ENCODE results near the gene GPR15.
A peak's percentile ranks its signal among the peaks of the same experiment; 100 is the strongest.

The GPR15 gene

DNA sequence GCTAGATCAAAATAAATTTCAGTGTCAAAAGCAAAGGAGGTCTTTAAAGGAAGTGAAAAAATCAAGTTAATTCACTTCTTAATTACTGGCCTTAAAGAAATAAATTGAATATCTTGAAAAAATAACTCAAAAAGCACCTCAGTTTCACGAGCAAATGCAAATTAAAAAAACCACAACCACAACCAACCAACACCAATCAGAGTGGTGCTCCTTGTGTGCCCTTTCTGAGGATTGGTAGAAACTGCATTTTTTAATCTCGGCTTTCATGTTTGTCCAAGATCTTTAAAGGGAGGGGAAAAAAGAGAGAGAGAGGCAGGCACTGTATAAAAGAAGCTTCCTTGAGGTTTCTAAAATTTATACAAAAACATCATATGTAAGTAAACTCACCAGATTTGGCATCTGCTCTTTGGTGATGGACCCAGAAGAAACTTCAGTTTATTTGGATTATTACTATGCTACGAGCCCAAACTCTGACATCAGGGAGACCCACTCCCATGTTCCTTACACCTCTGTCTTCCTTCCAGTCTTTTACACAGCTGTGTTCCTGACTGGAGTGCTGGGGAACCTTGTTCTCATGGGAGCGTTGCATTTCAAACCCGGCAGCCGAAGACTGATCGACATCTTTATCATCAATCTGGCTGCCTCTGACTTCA, at the start of gene GPR15:
Gene GPR15 (plus strand): TSS at position 357 of the 653 bp plus-strand sequence. CDS start 56 bp downstream, at position 413.
- DNase-seq: no peak

DNA sequence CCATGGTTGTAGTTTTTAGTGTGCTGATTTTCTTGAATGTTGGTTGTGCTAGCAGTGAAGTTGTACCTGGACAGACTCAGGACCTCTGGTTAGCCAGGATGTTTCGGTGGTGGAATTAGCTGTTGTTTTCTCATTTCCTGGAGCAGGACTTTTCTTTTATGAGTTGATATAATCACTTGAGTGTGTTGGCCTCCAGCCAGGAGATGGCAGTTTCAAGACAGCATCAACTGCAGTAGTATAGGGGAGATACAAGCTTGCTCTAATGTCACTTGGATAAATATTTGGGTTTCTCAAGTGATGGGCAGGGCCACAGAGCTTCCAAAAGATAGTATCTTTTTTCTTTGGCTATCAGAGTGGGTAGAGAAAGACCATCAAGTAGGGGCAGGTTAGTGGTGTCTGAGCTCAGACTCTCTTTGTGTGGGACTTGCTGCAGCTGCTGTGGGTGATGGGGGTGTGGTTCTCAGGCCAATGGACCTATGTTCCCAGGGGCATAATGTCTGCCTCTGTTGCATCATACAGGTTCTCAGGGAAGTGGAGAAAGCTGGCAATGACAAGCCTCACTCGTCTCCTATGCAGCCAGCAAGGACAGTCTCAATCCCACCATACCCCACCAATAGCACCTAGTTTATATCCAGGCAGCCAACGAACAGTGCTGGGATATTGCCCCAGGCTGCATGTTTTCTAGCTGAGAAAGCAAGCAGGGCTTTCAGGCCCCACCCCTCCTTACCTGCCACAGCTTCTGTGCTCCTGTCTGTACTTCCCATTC, 48.9 kb upstream of the GPR15 start:
- no peak for DNase-seq

DNA sequence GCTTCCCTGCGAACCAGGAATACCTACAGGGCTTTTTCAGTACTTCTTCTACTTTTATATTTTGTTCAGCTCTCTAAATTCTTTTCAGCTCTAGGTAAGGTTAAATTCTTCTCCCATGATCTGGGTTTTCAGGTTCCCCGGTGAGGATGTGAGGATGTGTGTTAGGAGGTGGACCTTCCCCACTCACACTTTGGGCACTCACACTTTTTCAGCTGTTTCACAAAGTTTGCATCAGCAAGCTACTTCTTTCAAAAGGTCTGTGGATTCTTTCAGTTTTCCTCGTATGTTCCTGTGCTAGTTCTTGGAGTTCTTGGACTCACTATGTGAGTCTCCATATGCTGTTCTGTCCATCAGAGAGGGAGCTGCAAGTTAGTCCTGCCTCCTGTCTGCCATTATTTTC, 48.2 kb upstream of the GPR15 start:
- DNase-seq: no peak

DNA sequence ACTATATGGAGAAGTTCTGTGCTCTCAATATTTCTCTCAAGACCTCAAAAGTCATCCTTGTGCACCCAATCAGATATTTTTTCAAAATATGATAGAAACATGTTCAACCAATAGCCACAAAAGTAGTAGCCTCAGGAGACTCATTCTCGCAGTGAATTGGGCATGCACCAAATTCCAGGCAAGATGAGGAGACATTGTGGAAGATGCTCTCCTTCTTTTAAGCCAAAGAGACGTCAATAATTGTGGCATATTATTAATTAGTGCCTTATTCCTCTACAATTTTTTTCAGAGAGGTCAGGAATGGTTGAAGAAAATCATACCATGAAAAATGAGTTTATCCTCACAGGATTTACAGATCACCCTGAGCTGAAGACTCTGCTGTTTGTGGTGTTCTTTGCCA, 34.4 kb upstream of the GPR15 start, which contains the start of gene OR5K2:
Gene OR5K2 (plus strand): TSS at position 301 of the 400 bp plus-strand sequence. CDS start 0 bp downstream, at position 301.
- no peak for DNase-seq

DNA sequence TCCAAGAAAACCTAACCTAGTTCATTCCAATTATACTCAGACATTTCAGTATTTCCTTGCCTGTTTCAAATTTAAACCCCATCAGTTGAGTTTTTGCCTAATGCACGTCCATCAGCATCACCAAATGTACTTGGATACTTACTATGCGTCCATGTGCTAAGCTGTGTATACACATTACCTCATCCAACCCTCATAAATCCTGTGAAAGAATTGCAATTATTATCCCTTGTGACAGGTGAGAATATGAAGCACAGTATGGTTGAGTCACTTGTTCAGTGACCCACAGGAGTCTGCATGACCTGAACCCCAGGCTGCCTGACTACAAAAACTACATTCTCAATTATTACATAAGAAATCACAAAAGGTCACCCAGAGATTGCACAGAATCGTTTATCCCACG, 31.8 kb upstream of the GPR15 start:
- DNase-seq: no peak

DNA sequence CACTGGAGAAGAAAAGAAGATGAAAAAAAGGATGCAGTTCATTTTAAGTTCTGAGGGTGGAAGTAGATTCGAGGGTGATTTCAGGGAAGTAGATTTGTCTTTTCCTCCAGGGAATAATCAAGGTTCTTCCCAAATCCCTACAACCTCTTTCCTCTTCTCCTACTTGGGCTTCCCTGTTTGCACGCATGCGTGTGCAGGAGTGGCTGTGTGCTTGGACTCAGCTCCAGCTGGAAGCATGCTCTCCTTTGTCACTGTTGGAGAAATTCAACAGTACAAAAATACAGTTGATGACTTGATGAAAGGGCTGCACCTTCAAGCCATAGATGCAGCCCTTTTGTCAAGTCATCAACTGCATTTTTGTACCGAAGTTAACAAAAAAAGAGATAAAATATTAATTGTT, 30.5 kb upstream of the GPR15 start:
- peak in 1 of 14 donors; percentile 11 for DNase-seq

DNA sequence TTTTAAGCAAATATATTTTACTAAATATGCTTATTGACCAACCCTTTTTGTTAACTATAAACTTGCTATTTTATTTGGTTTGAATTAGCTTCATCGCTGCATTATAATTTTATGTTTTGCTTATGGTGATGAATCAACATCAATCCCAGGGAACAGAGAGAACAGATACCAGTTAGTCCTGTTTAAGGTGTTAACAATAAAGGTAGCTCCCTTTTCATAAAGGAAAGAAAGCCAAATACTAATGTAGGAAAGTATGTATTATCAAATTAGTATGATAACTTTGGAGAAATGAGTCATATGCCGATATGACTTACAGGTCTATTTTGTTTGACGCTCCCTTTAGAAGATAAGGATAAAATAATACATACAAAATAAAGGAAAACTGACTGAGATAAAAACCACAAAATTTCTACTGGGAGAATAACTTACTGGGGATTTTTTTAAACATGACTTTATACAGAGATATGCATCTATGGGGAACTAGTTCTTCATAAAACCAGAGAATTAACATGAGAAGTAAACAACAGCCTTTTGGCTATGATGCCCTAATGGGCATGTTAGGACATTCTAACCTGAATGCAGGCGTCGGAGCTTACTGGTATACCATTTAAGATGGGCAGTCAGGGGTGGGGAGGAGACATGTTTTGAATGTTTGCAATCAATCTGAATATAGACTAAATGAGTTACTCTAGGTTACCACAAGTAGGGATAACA, 29.8 kb upstream of the GPR15 start:
- no peak for DNase-seq

DNA sequence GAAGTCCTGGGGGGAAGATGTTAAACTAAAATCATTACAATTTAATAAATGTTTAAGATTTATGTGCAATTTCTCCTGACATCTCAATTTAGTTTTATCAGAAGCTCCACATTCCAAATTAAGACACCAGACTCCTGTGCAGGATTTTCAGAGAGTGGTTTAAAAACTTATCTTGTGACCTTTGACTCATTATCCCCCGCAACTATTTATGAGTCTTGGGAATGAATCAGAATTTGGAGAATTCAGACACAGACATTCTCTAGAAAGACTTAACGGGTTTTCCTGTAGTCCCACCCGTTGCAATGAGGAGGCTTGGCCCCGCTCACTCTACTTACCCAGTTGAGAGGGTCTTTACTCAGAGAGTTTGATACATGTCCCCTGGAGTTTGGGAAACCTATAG, 27.2 kb upstream of the GPR15 start:
- no peak for DNase-seq

DNA sequence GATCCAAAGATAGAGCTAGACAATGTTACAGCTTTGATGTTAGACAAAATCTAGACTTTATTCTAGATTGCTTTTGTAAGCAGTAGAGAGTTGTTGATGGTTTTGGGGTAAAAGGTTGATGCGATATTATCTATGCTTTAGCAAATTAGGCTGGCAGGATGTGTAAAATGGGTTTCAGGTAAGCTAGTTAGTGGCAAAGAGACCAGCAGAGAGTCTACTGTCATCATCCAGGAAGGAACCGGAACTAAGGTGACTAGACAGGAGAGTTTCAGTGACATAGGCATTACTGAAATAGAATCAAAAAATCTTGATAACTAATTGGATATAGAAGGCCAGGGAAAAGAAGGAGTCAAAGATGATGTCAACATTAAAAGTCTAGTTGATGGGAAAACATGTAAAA, 23.2 kb upstream of the GPR15 start:
- no peak for DNase-seq

DNA sequence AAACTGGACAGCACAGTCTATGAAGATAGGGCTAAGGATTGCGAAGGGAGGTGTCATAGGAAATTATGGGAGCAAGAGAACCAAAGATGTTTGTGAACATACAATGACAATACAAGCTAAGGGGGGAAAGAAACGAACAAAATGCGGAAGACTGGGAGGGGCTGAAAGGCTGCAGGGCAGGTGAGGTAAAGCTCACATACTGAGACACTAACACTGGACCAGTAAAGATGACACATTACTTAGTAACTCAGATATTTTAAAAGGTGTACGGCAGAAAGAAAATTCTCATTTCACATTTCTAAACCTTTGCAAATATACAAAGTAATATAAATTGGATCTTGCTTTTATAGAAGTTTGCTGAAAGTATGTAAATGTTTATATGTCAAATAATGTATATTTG, 19.2 kb upstream of the GPR15 start:
- DNase-seq: peak in 1 of 14 donors; percentile 13

DNA sequence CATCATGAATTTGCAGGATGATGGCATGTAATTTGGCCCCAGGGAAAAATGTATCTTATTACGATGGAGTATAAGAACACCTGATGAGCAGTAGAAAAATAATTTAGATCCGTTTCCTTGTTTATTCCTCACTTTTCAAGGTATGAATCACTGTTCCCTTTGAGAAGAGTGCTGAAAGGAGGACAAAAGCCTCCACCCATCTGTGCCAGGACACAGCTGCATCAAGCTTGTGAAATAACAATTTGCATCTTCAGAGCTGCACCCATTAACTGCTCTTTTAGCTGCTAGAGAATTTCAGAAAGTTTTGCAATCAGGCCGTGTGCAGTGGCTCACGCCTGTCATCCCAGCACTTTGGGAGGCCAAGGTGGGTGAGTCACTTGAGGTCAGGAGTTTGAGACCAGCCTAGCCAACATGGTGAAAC, 18.7 kb upstream of the GPR15 start:
- DNase-seq: peak in 1 of 14 donors; percentile 21

DNA sequence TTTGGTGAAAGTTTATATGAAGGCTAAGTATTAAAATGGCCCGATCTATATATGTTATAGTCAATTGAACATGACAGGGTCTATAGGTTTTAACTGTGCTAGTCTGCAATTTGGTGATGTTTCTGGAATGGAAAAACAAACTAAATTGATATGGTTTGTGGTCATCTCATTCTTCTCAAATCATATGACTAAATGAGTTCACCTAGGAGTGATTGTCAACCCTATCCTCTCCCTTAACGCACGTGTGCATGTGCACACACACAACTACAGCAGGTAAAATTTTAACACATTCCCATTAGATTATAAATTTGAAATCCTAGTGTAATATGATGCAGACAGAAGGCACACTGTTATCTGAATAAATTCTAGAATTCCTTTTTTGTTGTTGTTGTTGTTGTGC, 18.0 kb upstream of the GPR15 start:
- no peak for DNase-seq

DNA sequence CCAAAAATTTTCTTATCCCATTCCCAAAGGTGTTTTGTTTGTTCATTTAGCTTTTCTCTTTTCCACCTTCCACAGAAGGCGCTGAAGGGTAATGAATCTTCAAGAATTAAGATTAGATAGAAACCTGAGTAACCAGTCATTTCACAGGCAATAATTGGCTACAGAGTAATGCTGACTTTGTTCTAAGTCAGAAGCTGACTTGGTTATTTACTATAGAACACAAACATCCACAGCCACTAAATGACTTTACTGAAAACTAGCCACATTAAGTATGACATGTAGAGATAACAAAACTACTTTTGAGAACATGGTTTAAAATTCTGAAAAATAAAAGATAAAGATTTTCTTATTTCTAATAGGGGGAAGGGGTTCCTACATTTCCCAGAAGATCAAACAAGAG, 16.8 kb upstream of the GPR15 start:
- DNase-seq: no peak

DNA sequence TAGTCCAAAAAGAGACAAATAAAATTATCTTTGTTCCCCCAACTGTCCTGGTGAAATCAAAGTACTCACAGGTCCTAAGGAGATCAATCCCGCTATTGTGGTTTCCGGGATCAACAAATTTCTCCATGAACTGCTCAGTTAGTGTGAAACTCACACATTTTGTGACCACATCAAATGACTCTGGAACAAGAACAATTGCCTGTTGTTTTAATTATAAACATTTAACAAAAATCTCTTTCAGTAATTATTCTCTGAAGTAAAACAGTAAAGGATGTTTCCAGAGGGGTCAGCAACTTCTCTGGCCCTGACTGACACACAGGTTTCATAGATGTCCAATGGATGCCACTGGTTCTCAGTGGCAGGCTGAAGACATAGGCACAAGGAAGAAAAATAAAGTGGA, 13.0 kb upstream of the GPR15 start:
- peak in 6 of 14 donors; percentile 11 to 41 (median 25) for DNase-seq

DNA sequence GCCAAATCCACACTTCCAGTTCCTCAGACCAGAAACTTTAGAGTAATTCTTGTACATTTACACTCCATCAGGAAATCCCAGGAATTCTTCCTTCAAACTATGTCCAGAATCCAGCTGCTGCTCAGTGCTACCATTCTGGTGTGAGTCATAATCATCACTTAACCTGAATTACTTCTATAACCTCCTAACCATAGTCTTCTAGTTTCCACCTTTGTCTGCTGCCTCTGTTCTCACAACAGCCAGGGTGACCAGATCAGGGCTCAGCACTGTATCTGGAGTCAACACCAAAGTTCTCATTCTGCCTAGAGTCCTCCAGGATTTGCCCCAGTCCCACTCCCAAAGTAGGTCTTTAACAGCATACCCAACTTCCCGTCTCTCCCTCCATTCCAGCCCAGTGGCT, 12.4 kb upstream of the GPR15 start:
- peak in 4 of 14 donors; percentile 4 to 38 (median 12) for DNase-seq

DNA sequence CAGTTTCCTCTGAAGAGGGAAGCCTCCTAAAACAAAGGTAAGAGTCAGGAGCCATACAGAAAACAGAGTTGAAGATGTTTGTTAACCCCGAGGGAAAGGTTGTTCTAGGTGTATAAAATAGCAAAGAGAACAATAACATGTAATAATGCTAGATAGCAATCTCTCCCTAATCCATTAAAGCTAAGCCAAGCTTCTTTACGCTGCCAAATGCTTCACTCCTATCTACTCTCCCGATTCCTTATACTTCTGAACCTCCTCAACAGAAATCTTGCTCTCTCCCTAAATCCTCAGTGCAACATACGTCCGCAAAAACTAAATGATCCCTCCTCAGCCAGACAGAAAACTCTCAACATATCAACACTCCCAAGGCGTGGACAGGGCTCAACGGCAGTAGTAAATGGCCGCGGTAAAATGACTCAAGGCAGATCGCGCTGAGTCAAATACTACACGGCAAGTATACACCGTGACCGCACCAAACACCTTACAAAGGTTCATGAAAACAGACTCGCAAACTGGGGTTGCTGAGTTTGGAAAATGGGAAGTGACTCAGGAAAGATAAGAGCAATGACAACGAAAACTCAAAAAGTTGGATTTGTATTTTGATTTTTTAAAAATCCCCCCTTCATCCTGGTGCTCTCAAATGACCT, 9.8 kb upstream of the GPR15 start:
- peak in 5 of 14 donors; percentile 33 to 63 (median 52) for DNase-seq

DNA sequence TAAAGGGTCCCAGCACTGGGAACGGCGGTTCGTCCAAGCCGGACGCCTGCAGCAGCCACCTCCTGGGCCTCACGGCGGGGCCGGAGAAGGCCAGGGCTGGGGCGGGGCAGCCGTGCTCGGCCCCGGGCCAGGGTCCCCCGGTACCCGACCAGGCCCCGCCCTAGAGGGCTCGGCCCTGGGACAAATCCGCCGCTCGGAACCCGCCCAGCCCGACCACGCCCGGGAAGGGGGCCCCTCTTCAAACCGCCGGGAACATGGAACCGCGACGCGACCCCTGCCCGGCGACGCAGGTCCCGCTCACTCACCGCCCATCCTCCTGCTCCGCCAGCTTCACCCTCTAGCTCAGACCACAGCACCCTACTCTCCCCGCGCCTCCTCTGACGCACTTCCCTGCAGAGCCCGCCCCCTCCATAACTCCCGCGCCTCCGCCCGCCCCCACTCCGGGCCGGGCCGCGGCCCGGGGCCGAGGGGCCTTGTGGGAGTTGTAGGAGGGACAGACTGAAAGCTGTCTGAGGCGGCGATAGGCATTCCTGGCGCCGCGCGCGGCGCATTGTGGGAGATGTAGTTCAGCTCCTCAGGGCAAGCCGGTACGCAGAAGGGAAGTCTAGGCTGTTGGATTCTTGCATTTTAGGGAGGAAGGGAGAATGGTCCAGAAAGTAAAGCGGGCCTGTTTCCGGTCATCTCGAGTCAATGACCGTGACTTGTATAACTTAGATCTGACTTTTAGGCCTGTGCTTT, 9.1 kb upstream of the GPR15 start, which contains the start of gene CLDND1:
Gene CLDND1 (minus strand): TSS at position 359 of the 738 bp plus-strand sequence. CDS start 1,478 bp downstream, outside the sequence.
- DNase-seq: peak; percentile 69 to 100 (median 96)

DNA sequence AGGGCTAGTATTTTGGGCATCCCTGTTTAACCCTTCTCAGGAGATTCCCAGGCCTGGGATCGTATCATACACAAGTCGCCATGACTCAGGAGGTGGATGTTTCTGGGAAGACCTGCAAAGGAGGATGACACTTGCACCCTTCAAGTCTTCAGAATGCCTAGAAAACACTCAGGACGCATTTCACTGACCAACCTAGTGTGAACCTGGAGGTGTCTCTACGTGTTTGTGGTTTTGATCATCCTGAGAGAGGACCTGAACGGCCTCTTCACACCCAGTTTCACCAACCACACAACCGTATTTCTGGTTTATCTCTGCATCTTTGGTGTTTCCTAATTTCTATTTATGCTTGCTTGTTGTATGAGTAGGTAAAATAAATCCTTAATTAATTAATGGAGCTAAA, 6.3 kb upstream of the GPR15 start:
- no peak for DNase-seq

DNA sequence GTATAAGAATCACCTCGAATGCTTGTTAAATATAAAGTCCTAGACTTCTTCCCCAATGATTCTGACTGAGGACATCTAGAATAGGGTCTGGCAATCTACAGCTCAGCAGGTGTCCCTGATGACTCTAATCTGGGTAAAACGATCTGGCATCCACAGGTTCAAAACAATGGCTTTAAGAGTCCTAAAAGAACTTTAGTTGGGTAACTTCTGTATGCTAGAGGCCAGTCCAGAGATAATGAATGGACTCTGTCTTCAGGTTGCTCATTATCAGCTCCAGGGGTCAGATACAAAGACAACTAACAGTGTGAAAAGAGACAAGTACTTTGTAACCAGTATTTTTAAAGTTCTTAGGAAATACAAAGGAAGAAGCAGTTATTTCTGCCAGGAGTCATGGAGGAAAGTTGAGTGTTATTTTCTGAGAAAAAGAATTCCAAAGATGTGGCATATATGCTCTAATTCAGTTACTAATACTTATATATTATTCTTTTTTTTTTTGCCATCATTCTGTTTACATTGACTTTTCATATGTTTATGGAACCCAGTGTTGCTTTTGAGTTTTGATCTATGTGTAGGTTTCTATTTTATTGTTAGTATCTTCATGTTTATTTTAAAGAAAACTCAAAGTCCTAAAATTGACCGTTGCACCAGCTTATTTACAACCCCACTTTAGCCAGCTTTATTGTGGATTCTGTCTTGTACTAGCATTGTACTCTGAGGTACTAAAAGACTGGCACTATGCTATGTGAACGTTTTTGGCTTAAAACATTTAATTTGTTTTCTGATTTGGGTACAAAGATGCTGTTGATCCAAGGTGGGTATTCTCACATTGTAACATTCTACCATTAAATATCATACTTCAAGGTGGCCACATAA, 3.1 kb upstream of the GPR15 start:
- DNase-seq: no peak

DNA sequence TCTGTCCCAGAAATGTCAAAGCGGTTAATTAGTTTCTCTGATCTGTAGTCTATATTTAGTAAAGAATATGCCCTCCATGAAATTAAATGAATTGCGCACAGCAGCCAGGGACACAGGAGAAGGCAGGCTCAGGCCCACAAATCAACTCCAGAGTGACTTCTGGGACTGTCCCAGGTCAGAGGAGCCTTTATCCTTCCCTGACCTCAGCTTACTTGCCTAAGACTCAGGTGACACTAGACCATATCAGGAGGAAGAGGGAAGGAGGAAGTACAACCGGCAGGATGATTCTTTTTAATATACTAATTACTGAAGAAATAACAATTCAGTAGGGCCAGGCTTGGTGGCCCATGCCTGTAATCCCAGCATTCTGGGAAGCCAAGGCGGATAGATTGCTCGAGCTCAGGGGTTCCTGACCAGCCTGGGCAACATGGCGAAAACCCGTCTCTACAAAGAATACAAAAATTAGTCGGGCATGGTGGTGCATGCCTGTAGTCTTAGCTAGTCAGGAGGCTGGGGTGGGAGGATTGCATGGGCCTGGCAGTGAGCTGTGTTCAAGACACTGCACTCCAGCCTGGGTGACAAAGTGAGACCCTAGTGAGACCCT, 1.8 kb upstream of the GPR15 start:
- no peak for DNase-seq

Measured in C1 segment of cervical spinal cord (tissue), 14 donors.